RWPE1 (cell line): Measurements from ENCODE around the gene PHF23.
A peak's percentile ranks its signal among the peaks of the same experiment; 100 is the strongest.

Experiments
- CTCF ChIA-PET: fragments of 350-600 bp; sonication (Branson Sonifier 250); formaldehyde crosslinking; extraction: SDS; loops from one replicate; lab custom pipeline; 2021; lab: Yijun Ruan, JAX
- POLR2A ChIA-PET: fragments of 400-600 bp; formaldehyde crosslinking; extraction: SDS; loops from one replicate; lab custom pipeline; 2020; ENCODE audit warnings: antibody characterized with exemption; ENCODE audit not compliant: low non-redundant PET; lab: Yijun Ruan, JAX
- DNase-seq: peaks from one replicate; pipeline ENCODE4 v3.0.0; 2012; ENCODE audit warnings: low spot score
- H3K27ac ChIP-seq: fragments of 450-650 bp; 2 replicates; pipeline ENCODE4 v1.5.1; 2017
- TF ChIP-seq, protein P1 (sequence below): fragments of 450-650 bp; conservative IDR thresholded peaks from 2 replicates; pipeline ENCODE4 v1.5.1; 2017; ENCODE audit warnings: low read depth, mild to moderate bottlenecking

Gene PHF23

GRCh38 chr17:7228920-7229319 lies 10.3 kb downstream of the PHF23 start:
- no peak for DNase-seq
- TF ChIP-seq, protein P1, sequence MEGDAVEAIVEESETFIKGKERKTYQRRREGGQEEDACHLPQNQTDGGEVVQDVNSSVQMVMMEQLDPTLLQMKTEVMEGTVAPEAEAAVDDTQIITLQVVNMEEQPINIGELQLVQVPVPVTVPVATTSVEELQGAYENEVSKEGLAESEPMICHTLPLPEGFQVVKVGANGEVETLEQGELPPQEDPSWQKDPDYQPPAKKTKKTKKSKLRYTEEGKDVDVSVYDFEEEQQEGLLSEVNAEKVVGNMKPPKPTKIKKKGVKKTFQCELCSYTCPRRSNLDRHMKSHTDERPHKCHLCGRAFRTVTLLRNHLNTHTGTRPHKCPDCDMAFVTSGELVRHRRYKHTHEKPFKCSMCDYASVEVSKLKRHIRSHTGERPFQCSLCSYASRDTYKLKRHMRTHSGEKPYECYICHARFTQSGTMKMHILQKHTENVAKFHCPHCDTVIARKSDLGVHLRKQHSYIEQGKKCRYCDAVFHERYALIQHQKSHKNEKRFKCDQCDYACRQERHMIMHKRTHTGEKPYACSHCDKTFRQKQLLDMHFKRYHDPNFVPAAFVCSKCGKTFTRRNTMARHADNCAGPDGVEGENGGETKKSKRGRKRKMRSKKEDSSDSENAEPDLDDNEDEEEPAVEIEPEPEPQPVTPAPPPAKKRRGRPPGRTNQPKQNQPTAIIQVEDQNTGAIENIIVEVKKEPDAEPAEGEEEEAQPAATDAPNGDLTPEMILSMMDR = no peak
- ChIA-PET CTCF (no interaction called here), POLR2A (no interaction called here)
- H3K27ac ChIP-seq = peak overlapping the region; percentile 99

- TF ChIP-seq, protein P1 = no peak
- H3K27ac ChIP-seq = peak overlapping the region; percentile 99
- CTCF ChIA-PET = no interaction called here
- POLR2A ChIA-PET = no interaction called here
- no peak for DNase-seq
Measured at GRCh38 chr17:7226721-7227710, 12.2 kb downstream of the PHF23 start.

DNA sequence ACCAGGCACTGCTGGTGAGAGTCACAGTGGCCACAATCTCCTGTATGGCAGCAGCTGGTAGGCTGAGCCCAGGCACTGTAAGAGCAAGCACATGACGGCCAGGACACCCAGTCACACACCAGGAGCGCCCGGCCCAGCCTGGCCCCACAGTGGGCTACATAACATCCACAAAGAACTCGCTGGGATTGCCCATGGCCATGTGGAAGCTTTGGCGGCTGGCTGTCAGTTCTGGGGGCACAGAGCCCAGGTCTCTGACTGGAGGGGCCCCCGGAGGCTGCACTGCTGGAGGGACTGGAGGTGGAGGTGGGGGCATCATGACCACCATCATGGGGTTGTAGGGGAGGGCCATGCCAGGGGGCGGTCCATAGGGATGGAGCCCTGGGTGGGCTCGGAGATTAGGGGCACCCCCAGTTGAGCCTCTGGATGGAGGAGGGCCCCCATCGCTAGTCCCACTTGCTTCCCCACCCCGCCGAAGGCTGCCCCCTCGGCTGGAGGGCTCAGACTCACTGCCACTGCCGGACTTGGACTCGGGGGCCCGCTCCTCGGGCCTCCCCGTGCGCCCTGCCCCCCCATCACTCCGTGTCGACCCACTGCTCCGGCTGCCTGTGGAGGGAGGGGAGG lies 13.4 kb downstream of the PHF23 start:
- CTCF ChIA-PET = no interaction called here
- DNase-seq = no peak
- H3K27ac ChIP-seq = peak overlapping the region; percentile 99
- TF ChIP-seq, protein P1 = no peak
- POLR2A ChIA-PET = no interaction called here

DNA sequence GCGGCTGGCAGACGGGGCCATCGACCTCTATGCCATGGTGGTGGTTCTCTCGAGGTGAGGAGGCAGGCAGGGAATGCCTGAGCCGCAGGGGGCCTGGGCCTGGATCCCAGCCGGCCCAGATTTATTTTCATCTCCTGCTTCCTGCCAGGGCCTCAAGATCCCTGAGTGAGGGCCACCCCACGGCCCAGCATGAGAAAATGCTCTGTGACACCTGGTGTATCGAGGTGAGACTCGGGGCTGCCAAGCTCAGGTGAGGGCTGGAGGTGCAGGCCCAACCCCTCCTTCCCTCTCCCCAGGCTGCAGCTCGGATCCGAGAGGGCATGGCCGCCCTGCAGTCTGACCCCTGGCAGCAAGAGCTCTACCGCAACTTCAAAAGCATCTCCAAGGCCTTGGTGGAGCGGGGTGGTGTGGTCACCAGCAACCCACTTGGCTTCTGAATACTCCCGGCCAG lies 14.6 kb downstream of the PHF23 start:
- peak overlapping the region; percentile 99 for H3K27ac ChIP-seq
- no peak for DNase-seq
- ChIA-PET POLR2A (no interaction called here), CTCF (interaction anchor here (0.6 kb wide), 2 partner anchors 8 to 60 kb away, joined by 3 to 4 read pairs; no protein-coding TSS in a partner anchor)
- TF ChIP-seq, protein P1 = no peak

- peak overlapping the region; percentile 99 for H3K27ac ChIP-seq
- TF ChIP-seq, protein P1 = no peak
- ChIA-PET POLR2A (no interaction called here), CTCF (interaction anchor here (0.6 kb wide), 1 partner anchor 8 kb away, joined by 3 read pairs; no protein-coding TSS in a partner anchor)
- no peak for DNase-seq
Measured at GRCh38 chr17:7224110-7224509, 15.1 kb downstream of the PHF23 start.

GRCh38 chr17:7223375-7223774 lies 15.9 kb downstream of the PHF23 start:
- POLR2A ChIA-PET = no interaction called here
- TF ChIP-seq, protein P1 = no peak
- CTCF ChIA-PET = no interaction called here
- peak overlapping the region; percentile 99 for H3K27ac ChIP-seq
- no peak for DNase-seq
